AG09309 (cell line): ENCODE measurements around the gene GABRE.

Source experiments
- DNase-seq: peaks from one replicate; pipeline ENCODE4 v3.0.0-alpha.2; 2010; ENCODE audit warnings: low read depth
- H3K4me3 ChIP-seq: 2 replicates; pipeline ENCODE4 v1.5.1; 2011; ENCODE audit warnings: mild to moderate bottlenecking, low read depth, low read length, moderate library complexity; ENCODE audit not compliant: control insufficient read depth
- CTCF ChIP-seq: IDR thresholded peaks from 2 replicates; pipeline ENCODE4 v1.5.1; 2011; ENCODE audit warnings: mild to moderate bottlenecking, low read depth, low read length, inconsistent platforms; ENCODE audit not compliant: insufficient read depth, control insufficient read depth; ENCODE audit errors: missing control alignments

GABRE gene

GRCh38 chrX:151973060-151973661 is 1.3 kb downstream of the GABRE start:
- H3K4me3 ChIP-seq, result peak overlapping the region; percentile 61
- DNase-seq, result no peak
- TF ChIP-seq CTCF, result no peak

- DNase-seq, result peak; percentile 87
- no peak for TF ChIP-seq CTCF
- H3K4me3 ChIP-seq, result no peak overlapping the region; the same call in 1 of the 2 replicates
Measured at GRCh38 chrX:151970661-151971060, 3.8 kb downstream of the GABRE start.

- DNase-seq, result no peak
- no peak for TF ChIP-seq CTCF
- no peak overlapping the region for H3K4me3 ChIP-seq
Measured at GRCh38 chrX:151970027-151970426, 4.4 kb downstream of the GABRE start.

- DNase-seq, result no peak
- no peak overlapping the region for H3K4me3 ChIP-seq
- TF ChIP-seq CTCF, result no peak
Measured at GRCh38 chrX:151966236-151966635, 8.2 kb downstream of the GABRE start.

GRCh38 chrX:151962034-151962433 is 12.4 kb downstream of the GABRE start:
- DNase-seq, result no peak
- no peak overlapping the region for H3K4me3 ChIP-seq
- no peak for TF ChIP-seq CTCF

GRCh38 chrX:151958101-151958500 is 16.4 kb downstream of the GABRE start:
- DNase-seq, result no peak
- no peak for TF ChIP-seq CTCF
- H3K4me3 ChIP-seq, result no peak overlapping the region

GRCh38 chrX:151954730-151955129 is 19.7 kb downstream of the GABRE start:
- H3K4me3 ChIP-seq, result no peak overlapping the region
- DNase-seq, result no peak
- no peak for TF ChIP-seq CTCF
